ENCODE data around the gene MYG1. TPM values are rescaled to one million over a fixed set of nuclear protein-coding genes. Genes with fewer than 3 reads are reported as not detected.

The MYG1 gene
- polyA plus RNA-seq, 3 donors: 49.3 to 64.3 (median 55.7) TPM

DNA sequence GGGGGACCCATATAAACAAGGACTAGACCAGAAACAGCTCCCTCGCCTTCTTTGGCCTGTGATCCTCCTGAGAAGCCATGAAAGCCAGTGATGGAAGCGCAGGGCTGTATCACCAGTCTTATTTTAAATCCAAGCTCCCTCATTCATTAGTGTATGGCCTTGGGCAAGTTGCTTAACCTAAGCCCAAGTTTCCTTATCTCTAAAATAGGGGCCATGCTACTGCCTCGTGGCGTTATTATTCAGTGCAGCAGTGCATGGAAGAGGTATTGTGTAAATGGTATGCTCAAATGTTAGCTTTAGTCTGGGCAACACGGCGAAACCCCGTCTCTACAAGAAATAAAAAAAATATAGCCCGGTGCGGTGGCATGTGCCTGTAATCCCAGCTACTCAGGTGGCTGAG lies 21.5 kb upstream of the MYG1 start:
- no peaks in the 10 kb centered on the region for H4K20me1 ChIP-seq (ENCODE audit: insufficient read depth, low read length)
- H3K27me3 ChIP-seq (ENCODE audit: control insufficient read depth in 2 of 2, insufficient read depth in 2 of 2, low read length in 2 of 2): no peaks in the 10 kb centered on the region
- Mint-ChIP-seq H3K4me3 (no peak overlapping the region), H3K27me3 (ENCODE audit: low read depth in 3 of 3) (no peaks in the 10 kb centered on the region), H3K4me1 (no peaks in the 10 kb centered on the region), H3K9me3 (no peaks in the 10 kb centered on the region), H3K36me3 (peaks cover 48 to 88% of the 10 kb centered on the region in 2 donors), H3K27ac (peak overlapping the region in 1 of 7 donors; percentile 16)
- no peaks in the 10 kb centered on the region for H3K9me3 ChIP-seq (replicated peaks in 1 of 2; ENCODE audit: control insufficient read depth in 1 of 2, insufficient read depth in 1 of 2, low read length in 2 of 2)
- no peak overlapping the region for H3K27ac ChIP-seq (ENCODE audit: low read depth in 1 of 2, low read length in 2 of 2)
- DNase-seq: no peak
- no peak overlapping the region for H3K4me2 ChIP-seq (replicated peaks; ENCODE audit: extremely low read depth, low read length, poor library complexity, severe bottlenecking)
- H3K36me3 ChIP-seq (replicated peaks in 1 of 2; ENCODE audit: control insufficient read depth in 1 of 2, insufficient read depth in 2 of 2, low read length in 2 of 2): peaks cover 53 to 85% of the 10 kb centered on the region in 2 donors
- H3K79me2 ChIP-seq (ENCODE audit: insufficient read depth, low read length): peaks cover 3% of the 10 kb centered on the region
- H3K4me3 ChIP-seq (replicated peaks in 1 of 3; ENCODE audit: low read depth in 2 of 3, low read length in 3 of 3): no peak overlapping the region
- 98% methylated on average over 5 of the region's 9 CpGs for WGBS (ENCODE audit: insufficient coverage)
- TF ChIP-seq, protein P1, sequence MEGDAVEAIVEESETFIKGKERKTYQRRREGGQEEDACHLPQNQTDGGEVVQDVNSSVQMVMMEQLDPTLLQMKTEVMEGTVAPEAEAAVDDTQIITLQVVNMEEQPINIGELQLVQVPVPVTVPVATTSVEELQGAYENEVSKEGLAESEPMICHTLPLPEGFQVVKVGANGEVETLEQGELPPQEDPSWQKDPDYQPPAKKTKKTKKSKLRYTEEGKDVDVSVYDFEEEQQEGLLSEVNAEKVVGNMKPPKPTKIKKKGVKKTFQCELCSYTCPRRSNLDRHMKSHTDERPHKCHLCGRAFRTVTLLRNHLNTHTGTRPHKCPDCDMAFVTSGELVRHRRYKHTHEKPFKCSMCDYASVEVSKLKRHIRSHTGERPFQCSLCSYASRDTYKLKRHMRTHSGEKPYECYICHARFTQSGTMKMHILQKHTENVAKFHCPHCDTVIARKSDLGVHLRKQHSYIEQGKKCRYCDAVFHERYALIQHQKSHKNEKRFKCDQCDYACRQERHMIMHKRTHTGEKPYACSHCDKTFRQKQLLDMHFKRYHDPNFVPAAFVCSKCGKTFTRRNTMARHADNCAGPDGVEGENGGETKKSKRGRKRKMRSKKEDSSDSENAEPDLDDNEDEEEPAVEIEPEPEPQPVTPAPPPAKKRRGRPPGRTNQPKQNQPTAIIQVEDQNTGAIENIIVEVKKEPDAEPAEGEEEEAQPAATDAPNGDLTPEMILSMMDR (IDR thresholded peaks at IDR 0.05): no peak
- no peaks in the 10 kb centered on the region for H3K4me1 ChIP-seq (ENCODE audit: control insufficient read depth in 1 of 2, insufficient read depth in 2 of 2, low read length in 2 of 2)
- no peak overlapping the region for H2AFZ ChIP-seq (ENCODE audit: insufficient read depth, low read depth, low read length, poor library complexity, severe bottlenecking)
- intact Hi-C loops (cut with micrococcal nuclease): no loop called here
- H3K9ac ChIP-seq (ENCODE audit: insufficient read depth, low read length, poor library complexity, severe bottlenecking): no peak overlapping the region

DNA sequence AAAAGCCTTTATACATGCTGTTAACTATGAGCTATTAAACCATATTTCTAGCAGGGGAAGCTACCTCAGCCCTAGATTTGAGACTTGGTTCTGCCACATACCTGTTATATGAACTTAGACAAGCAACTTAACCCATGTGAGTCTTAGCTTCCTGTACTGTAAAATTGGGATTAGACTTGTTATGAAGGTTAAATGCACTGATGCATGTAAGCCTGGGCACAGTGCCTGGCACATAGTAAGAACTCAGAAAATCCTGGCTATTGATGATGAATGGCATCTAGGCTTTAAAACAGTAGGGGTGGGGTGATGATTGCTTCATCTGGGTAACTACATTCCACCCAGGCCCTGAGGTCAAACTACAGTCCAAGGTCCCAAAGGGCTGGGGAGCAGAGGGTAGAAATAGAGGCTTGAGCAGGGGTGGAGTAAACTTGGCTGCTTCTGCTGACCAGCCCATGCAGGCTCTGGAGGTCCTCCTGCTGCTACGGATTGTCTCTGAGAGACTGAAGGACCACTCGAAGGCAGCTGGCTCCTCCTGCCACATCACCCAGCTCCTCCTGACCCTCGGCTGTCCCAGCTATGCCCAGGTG lies 20.1 kb upstream of the MYG1 start:
- H3K27me3 Mint-ChIP-seq (ENCODE audit: low read depth in 3 of 3): no peaks in the 10 kb centered on the region
- H3K27ac ChIP-seq (ENCODE audit: low read depth in 1 of 2, low read length in 2 of 2): no peak overlapping the region
- H2AFZ ChIP-seq (ENCODE audit: insufficient read depth, low read depth, low read length, poor library complexity, severe bottlenecking): no peak overlapping the region
- WGBS (ENCODE audit: insufficient coverage): 100% methylated on average over 3 of the region's 3 CpGs
- TF ChIP-seq, protein P1 (IDR thresholded peaks at IDR 0.05): no peak
- H3K9me3 Mint-ChIP-seq: no peaks in the 10 kb centered on the region
- H3K4me1 ChIP-seq (ENCODE audit: control insufficient read depth in 1 of 2, insufficient read depth in 2 of 2, low read length in 2 of 2): no peaks in the 10 kb centered on the region
- no peak overlapping the region for H3K4me2 ChIP-seq (replicated peaks; ENCODE audit: extremely low read depth, low read length, poor library complexity, severe bottlenecking)
- H3K9me3 ChIP-seq (replicated peaks in 1 of 2; ENCODE audit: control insufficient read depth in 1 of 2, insufficient read depth in 1 of 2, low read length in 2 of 2): no peaks in the 10 kb centered on the region
- peaks cover 62 to 94% of the 10 kb centered on the region in 2 donors for H3K36me3 ChIP-seq (replicated peaks in 1 of 2; ENCODE audit: control insufficient read depth in 1 of 2, insufficient read depth in 2 of 2, low read length in 2 of 2)
- intact Hi-C loops (cut with micrococcal nuclease): no loop called here
- no peaks in the 10 kb centered on the region for H3K79me2 ChIP-seq (ENCODE audit: insufficient read depth, low read length)
- peaks cover 54 to 91% of the 10 kb centered on the region in 2 donors for H3K36me3 Mint-ChIP-seq
- H4K20me1 ChIP-seq (ENCODE audit: insufficient read depth, low read length): no peaks in the 10 kb centered on the region
- no peak overlapping the region for H3K4me3 Mint-ChIP-seq
- no peaks in the 10 kb centered on the region for H3K4me1 Mint-ChIP-seq
- no peaks in the 10 kb centered on the region for H3K27me3 ChIP-seq (ENCODE audit: control insufficient read depth in 2 of 2, insufficient read depth in 2 of 2, low read length in 2 of 2)
- H3K4me3 ChIP-seq (replicated peaks in 1 of 3; ENCODE audit: low read depth in 2 of 3, low read length in 3 of 3): no peak overlapping the region
- peak overlapping the region in 1 of 7 donors; percentile 37 for H3K27ac Mint-ChIP-seq
- H3K9ac ChIP-seq (ENCODE audit: insufficient read depth, low read length, poor library complexity, severe bottlenecking): no peak overlapping the region
- DNase-seq: no peak
